Middle frontal gyrus (tissue), 1 donor: ENCODE measurements around the gene RAB9A.
"Not testable (repeated sequence)": the region's sequence is repeated elsewhere in the genome, so short reads cannot be mapped to it uniquely, and the experiment has no call there.

Experiments
- DNase-seq: peaks from one replicate; pipeline ENCODE4 v3.0.0-alpha.2; 2015; ENCODE audit warnings: low spot score; ENCODE audit errors: extremely low spot score

RAB9A gene

GRCh38 chrX:13700380-13700779 is 11.5 kb downstream of the RAB9A start:
- DNase-seq = no peak

GRCh38 chrX:13702111-13702789 is 13.3 kb downstream of the RAB9A start:
- DNase-seq = no peak

- DNase-seq = no peak
Observed at GRCh38 chrX:13703135-13703534, 14.2 kb downstream of the RAB9A start.

- DNase-seq = no peak
Observed at GRCh38 chrX:13703589-13703988, 14.7 kb downstream of the RAB9A start.

- no peak for DNase-seq
Observed at GRCh38 chrX:13711141-13711540, 22.2 kb downstream of the RAB9A start.

GRCh38 chrX:13716455-13716854 is 27.5 kb downstream of the RAB9A start:
- DNase-seq = no peak

GRCh38 chrX:13716905-13717304 is 28.0 kb downstream of the RAB9A start:
- no peak for DNase-seq

- DNase-seq = no peak
Observed at GRCh38 chrX:13717700-13718472, 29.0 kb downstream of the RAB9A start.

GRCh38 chrX:13719192-13719856 is 30.4 kb downstream of the RAB9A start:
- DNase-seq = no peak

GRCh38 chrX:13721371-13721770 is 32.4 kb downstream of the RAB9A start:
- DNase-seq = no peak

GRCh38 chrX:13721819-13722519 is 33.0 kb downstream of the RAB9A start:
- no peak for DNase-seq

- DNase-seq = not testable (repeated sequence)
Observed at GRCh38 chrX:13724878-13725277, 36.0 kb downstream of the RAB9A start.

GRCh38 chrX:13726583-13726982 is 37.7 kb downstream of the RAB9A start:
- DNase-seq = not testable (repeated sequence)

- DNase-seq = not testable (repeated sequence)
Observed at GRCh38 chrX:13730523-13730922, 41.6 kb downstream of the RAB9A start.

- no peak for DNase-seq
Observed at GRCh38 chrX:13732246-13733067, 43.5 kb downstream of the RAB9A start.

GRCh38 chrX:13733506-13733905 is 44.6 kb downstream of the RAB9A start:
- no peak for DNase-seq

GRCh38 chrX:13734278-13735172 is 45.6 kb downstream of the RAB9A start, which contains the start of the genes OFD1 and TRAPPC2:
TSS of gene OFD1 (plus strand) at chrX:13734748. CDS start at chrX:13735072, 324 bp downstream.
TSS of gene TRAPPC2 (minus strand) at chrX:13734620. CDS start at chrX:13719963, 14,657 bp downstream.
- peak; percentile 84 for DNase-seq

GRCh38 chrX:13741695-13742094 is 52.8 kb downstream of the RAB9A start:
- no peak for DNase-seq

- DNase-seq = no peak
Observed at GRCh38 chrX:13742397-13743176, 53.7 kb downstream of the RAB9A start.
